Central memory CD8-positive, alpha-beta T cell (primary cell): ENCODE data around the gene B4GALT2.

Experiments
- ATAC-seq: fragments of 150-1000 bp; cut with Tn5 transposase; replicated peaks from 2 replicates; pipeline ENCODE4 v1.10.0; 2022; ENCODE audit warnings: mild to moderate bottlenecking, moderate FRiP score, moderate number of reproducible peaks; ENCODE audit not compliant: poor library complexity, severe bottlenecking; ENCODE audit errors: extremely low read depth
- DNase-seq, 2 donors: peaks; one replicate each; pipeline ENCODE4 v3.0.0; 2021; ENCODE audit warnings: low spot score in 2 of 2
- H3K27ac Mint-ChIP-seq: one replicate; pipeline ENCODE4 v1.8.0; 2022; ENCODE audit warnings: low read depth, mild to moderate bottlenecking, moderate library complexity, mixed read lengths
- H3K27me3 Mint-ChIP-seq: one replicate; pipeline ENCODE4 v1.8.0; 2022; ENCODE audit warnings: mixed read lengths
- H3K36me3 Mint-ChIP-seq: one replicate; pipeline ENCODE4 v1.8.0; 2022; ENCODE audit warnings: mild to moderate bottlenecking, moderate library complexity, mixed read lengths; ENCODE audit not compliant: insufficient read depth
- H3K4me1 Mint-ChIP-seq: one replicate; pipeline ENCODE4 v1.8.0; 2022; ENCODE audit warnings: mixed read lengths
- H3K4me3 Mint-ChIP-seq: one replicate; pipeline ENCODE4 v1.8.0; 2022; ENCODE audit warnings: mild to moderate bottlenecking, moderate library complexity, mixed read lengths
- H3K9me3 Mint-ChIP-seq: one replicate; pipeline ENCODE4 v1.8.0; 2022; ENCODE audit warnings: mixed read lengths

B4GALT2 gene

GRCh38 chr1:43986712-43987111, 7.7 kb downstream of the B4GALT2 start:
- Mint-ChIP-seq H3K27me3 (no peaks in the 10 kb centered on the region), H3K4me3 (no peak overlapping the region), H3K27ac (no peak overlapping the region), H3K9me3 (no peaks in the 10 kb centered on the region), H3K36me3 (peaks cover 2% of the 10 kb centered on the region), H3K4me1 (peaks cover 9% of the 10 kb centered on the region)
- ATAC-seq (no peak), DNase-seq (no peak)

GRCh38 chr1:43987159-43987902, 8.3 kb downstream of the B4GALT2 start:
- ATAC-seq = no peak
- Mint-ChIP-seq H3K27ac (no peak overlapping the region), H3K9me3 (no peaks in the 10 kb centered on the region), H3K27me3 (no peaks in the 10 kb centered on the region), H3K4me1 (peaks cover 15% of the 10 kb centered on the region), H3K36me3 (peaks cover 2% of the 10 kb centered on the region), H3K4me3 (no peak overlapping the region)
- no peak for DNase-seq

GRCh38 chr1:43990271-43991199, 11.5 kb downstream of the B4GALT2 start:
- Mint-ChIP-seq H3K4me1 (peaks cover 21% of the 10 kb centered on the region), H3K9me3 (no peaks in the 10 kb centered on the region), H3K27me3 (no peaks in the 10 kb centered on the region), H3K27ac (no peak overlapping the region), H3K4me3 (peak overlapping the region; percentile 94), H3K36me3 (peaks cover 2% of the 10 kb centered on the region)
- DNase-seq = no peak
- no peak for ATAC-seq

GRCh38 chr1:43991200-43991475, 12.1 kb downstream of the B4GALT2 start:
- DNase-seq = no peak
- Mint-ChIP-seq H3K27me3 (no peaks in the 10 kb centered on the region), H3K27ac (peak overlapping the region; percentile 81), H3K9me3 (no peaks in the 10 kb centered on the region), H3K36me3 (peaks cover 2% of the 10 kb centered on the region), H3K4me1 (peaks cover 21% of the 10 kb centered on the region), H3K4me3 (peak overlapping the region; percentile 94)
- ATAC-seq = no peak

GRCh38 chr1:43991476-43992231, 12.6 kb downstream of the B4GALT2 start, which contains the start of gene CCDC24:
Gene CCDC24, plus strand, starts transcription at chr1:43991599. Its CDS starts 280 bp downstream, at chr1:43991879.
- Mint-ChIP-seq H3K36me3 (peaks cover 2% of the 10 kb centered on the region), H3K4me3 (peak within 1 kb of the TSS; percentile 94), H3K9me3 (no peaks in the 10 kb centered on the region), H3K27ac (peak within 1 kb of the TSS; percentile 81), H3K27me3 (no peaks in the 10 kb centered on the region), H3K4me1 (peaks cover 21% of the 10 kb centered on the region)
- ATAC-seq (peak; percentile 90), DNase-seq (peak; percentile 55 to 59)

GRCh38 chr1:43992232-43992995, 13.4 kb downstream of the B4GALT2 start:
- ATAC-seq (no peak), DNase-seq (no peak)
- H3K9me3 Mint-ChIP-seq = no peaks in the 10 kb centered on the region
- H3K4me1 Mint-ChIP-seq = peaks cover 21% of the 10 kb centered on the region
- no peaks in the 10 kb centered on the region for H3K27me3 Mint-ChIP-seq
- H3K27ac Mint-ChIP-seq = peak overlapping the region; percentile 81
- peak overlapping the region; percentile 94 for H3K4me3 Mint-ChIP-seq
- peaks cover 2% of the 10 kb centered on the region for H3K36me3 Mint-ChIP-seq

GRCh38 chr1:43993206-43993914, 14.3 kb downstream of the B4GALT2 start:
- Mint-ChIP-seq H3K27ac (no peak overlapping the region), H3K9me3 (no peaks in the 10 kb centered on the region), H3K27me3 (no peaks in the 10 kb centered on the region), H3K36me3 (peaks cover 2% of the 10 kb centered on the region), H3K4me1 (peaks cover 21% of the 10 kb centered on the region), H3K4me3 (peak overlapping the region; percentile 94)
- DNase-seq (no peak), ATAC-seq (no peak)

- peaks cover 21% of the 10 kb centered on the region for H3K4me1 Mint-ChIP-seq
These were observed 15.1 kb downstream of the B4GALT2 start for GRCh38 chr1:43994071-43994470.

GRCh38 chr1:43994794-43995790, 16.1 kb downstream of the B4GALT2 start:
- no peak overlapping the region for H3K4me3 Mint-ChIP-seq
- no peak overlapping the region for H3K27ac Mint-ChIP-seq
- H3K36me3 Mint-ChIP-seq = peaks cover 2% of the 10 kb centered on the region
- ATAC-seq (no peak), DNase-seq (no peak)
- no peaks in the 10 kb centered on the region for H3K9me3 Mint-ChIP-seq
- H3K27me3 Mint-ChIP-seq = no peaks in the 10 kb centered on the region
- H3K4me1 Mint-ChIP-seq = peaks cover 21% of the 10 kb centered on the region

More at GRCh38 chr1:43994071-43994470, 15.1 kb downstream of the B4GALT2 start:
- DNase-seq = no peak
- no peak for ATAC-seq
- Mint-ChIP-seq H3K9me3 (no peaks in the 10 kb centered on the region), H3K4me3 (no peak overlapping the region), H3K27me3 (no peaks in the 10 kb centered on the region), H3K36me3 (peaks cover 2% of the 10 kb centered on the region), H3K27ac (no peak overlapping the region)

GRCh38 chr1:43995984-43996732, 17.1 kb downstream of the B4GALT2 start:
- ATAC-seq = no peak
- Mint-ChIP-seq H3K27ac (no peak overlapping the region), H3K9me3 (no peaks in the 10 kb centered on the region), H3K36me3 (peaks cover 2% of the 10 kb centered on the region), H3K4me3 (no peak overlapping the region), H3K27me3 (no peaks in the 10 kb centered on the region), H3K4me1 (peaks cover 18% of the 10 kb centered on the region)
- DNase-seq = no peak
